ENCODE results near the gene RAB36. TPM values are rescaled to one million over a fixed set of nuclear protein-coding genes. Genes with fewer than 3 reads are reported as not detected.
A peak's percentile ranks its signal among the peaks of the same experiment; 100 is the strongest.

RAB36 gene
- polyA plus RNA-seq, 1 donor (not counting 4 experiments of a cell fraction or from before 2014, with no cell fraction given) = 1.9 TPM

DNA sequence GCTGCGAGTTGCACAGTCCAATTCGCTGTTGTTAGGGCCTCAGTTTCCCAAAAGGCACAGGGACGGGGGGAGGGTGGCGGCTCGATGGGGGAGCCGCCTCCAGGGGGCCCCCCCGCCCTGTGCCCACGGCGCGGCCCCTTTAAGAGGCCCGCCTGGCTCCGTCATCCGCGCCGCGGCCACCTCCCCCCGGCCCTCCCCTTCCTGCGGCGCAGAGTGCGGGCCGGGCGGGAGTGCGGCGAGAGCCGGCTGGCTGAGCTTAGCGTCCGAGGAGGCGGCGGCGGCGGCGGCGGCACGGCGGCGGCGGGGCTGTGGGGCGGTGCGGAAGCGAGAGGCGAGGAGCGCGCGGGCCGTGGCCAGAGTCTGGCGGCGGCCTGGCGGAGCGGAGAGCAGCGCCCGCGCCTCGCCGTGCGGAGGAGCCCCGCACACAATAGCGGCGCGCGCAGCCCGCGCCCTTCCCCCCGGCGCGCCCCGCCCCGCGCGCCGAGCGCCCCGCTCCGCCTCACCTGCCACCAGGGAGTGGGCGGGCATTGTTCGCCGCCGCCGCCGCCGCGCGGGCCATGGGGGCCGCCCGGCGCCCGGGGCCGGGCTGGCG lies 35.1 kb downstream of the RAB36 start, which contains the start of gene BCR:
Gene BCR, plus strand, starts transcription at position 209 of the 592 bp plus-strand sequence. CDS start 452 bp downstream, outside the sequence.
- Histone ChIP-seq H3K27ac (ENCODE audit: control insufficient read depth, insufficient read depth, low read length) (peak within 1 kb of the TSS; percentile 49), H2AFZ (ENCODE audit: control insufficient read depth, low read length) (peak within 1 kb of the TSS; percentile 75), H3K4me1 (ENCODE audit: control insufficient read depth, extremely low read depth, insufficient read depth, low read length) (peaks cover 38% of the 10 kb centered on the region), H3K4me3 (ENCODE audit: control insufficient read depth in 2 of 3, extremely low read depth in 1 of 3, insufficient read depth in 2 of 3, low read depth in 1 of 3, low read length in 3 of 3) (peak within 1 kb of the TSS; percentile 57 to 96 (median 77)), H3K36me3 (ENCODE audit: control insufficient read depth in 2 of 2, extremely low read depth in 1 of 2, insufficient read depth in 2 of 2, low read length in 2 of 2) (peaks cover 3 to 20% of the 10 kb centered on the region in 2 experiments), H3K4me2 (ENCODE audit: control insufficient read depth, extremely low read depth, insufficient read depth, low read depth, low read length) (peak within 1 kb of the TSS; percentile 85), H3K9me1 (ENCODE audit: control insufficient read depth, extremely low read depth, insufficient read depth, low read length) (peaks cover 9% of the 10 kb centered on the region), H3K79me2 (ENCODE audit: control insufficient read depth, insufficient read depth, low read length) (peaks cover 46% of the 10 kb centered on the region), H3K9me3 (ENCODE audit: control insufficient read depth, low read depth, low read length) (peaks cover 3% of the 10 kb centered on the region), H3K9ac (ENCODE audit: control insufficient read depth, extremely low read depth, insufficient read depth, low read length) (peak within 1 kb of the TSS; percentile 74), H4K20me1 (ENCODE audit: control insufficient read depth, extremely low read depth, insufficient read depth, low read length) (peaks cover 29% of the 10 kb centered on the region), H3K27me3 (ENCODE audit: control insufficient read depth, extremely low read depth, insufficient read depth, low read length) (no peaks in the 10 kb centered on the region)
- FAIRE-seq = no peak
- DNase-seq (ENCODE audit: low read depth, low spot score) = no peak
- TF ChIP-seq, protein P1, sequence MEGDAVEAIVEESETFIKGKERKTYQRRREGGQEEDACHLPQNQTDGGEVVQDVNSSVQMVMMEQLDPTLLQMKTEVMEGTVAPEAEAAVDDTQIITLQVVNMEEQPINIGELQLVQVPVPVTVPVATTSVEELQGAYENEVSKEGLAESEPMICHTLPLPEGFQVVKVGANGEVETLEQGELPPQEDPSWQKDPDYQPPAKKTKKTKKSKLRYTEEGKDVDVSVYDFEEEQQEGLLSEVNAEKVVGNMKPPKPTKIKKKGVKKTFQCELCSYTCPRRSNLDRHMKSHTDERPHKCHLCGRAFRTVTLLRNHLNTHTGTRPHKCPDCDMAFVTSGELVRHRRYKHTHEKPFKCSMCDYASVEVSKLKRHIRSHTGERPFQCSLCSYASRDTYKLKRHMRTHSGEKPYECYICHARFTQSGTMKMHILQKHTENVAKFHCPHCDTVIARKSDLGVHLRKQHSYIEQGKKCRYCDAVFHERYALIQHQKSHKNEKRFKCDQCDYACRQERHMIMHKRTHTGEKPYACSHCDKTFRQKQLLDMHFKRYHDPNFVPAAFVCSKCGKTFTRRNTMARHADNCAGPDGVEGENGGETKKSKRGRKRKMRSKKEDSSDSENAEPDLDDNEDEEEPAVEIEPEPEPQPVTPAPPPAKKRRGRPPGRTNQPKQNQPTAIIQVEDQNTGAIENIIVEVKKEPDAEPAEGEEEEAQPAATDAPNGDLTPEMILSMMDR (optimal IDR thresholded peaks at IDR 0.05 in 1 of 3, IDR thresholded peaks at IDR 0.05 in 1 of 3, conservative IDR thresholded peaks at IDR 0.05 in 1 of 3; ENCODE audit: extremely low read depth in 1 of 3, insufficient read depth in 2 of 3, low read length in 3 of 3) = peak in 1 of 3 experiments; percentile 10
- TF ChIP-seq EZH2 (IDR thresholded peaks at IDR 0.05; ENCODE audit: low read length) = no peak
- dilution Hi-C loops (cut with MboI; ENCODE audit: extremely low pct_ligation_motif_present, low sequenced_read_pairs) = no loop called here

DNA sequence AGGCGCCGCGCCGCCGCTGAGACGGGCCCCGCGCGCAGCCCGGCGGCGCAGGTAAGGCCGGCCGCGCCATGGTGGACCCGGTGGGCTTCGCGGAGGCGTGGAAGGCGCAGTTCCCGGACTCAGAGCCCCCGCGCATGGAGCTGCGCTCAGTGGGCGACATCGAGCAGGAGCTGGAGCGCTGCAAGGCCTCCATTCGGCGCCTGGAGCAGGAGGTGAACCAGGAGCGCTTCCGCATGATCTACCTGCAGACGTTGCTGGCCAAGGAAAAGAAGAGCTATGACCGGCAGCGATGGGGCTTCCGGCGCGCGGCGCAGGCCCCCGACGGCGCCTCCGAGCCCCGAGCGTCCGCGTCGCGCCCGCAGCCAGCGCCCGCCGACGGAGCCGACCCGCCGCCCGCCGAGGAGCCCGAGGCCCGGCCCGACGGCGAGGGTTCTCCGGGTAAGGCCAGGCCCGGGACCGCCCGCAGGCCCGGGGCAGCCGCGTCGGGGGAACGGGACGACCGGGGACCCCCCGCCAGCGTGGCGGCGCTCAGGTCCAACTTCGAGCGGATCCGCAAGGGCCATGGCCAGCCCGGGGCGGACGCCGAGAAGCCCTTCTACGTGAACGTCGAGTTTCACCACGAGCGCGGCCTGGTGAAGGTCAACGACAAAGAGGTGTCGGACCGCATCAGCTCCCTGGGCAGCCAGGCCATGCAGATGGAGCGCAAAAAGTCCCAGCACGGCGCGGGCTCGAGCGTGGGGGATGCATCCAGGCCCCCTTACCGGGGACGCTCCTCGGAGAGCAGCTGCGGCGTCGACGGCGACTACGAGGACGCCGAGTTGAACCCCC lies 35.8 kb downstream of the RAB36 start:
- peaks cover 9% of the 10 kb centered on the region for H3K9me1 ChIP-seq (ENCODE audit: control insufficient read depth, extremely low read depth, insufficient read depth, low read length)
- no peaks in the 10 kb centered on the region for H3K27me3 ChIP-seq (ENCODE audit: control insufficient read depth, extremely low read depth, insufficient read depth, low read length)
- no peaks in the 10 kb centered on the region for H3K9me3 ChIP-seq (ENCODE audit: control insufficient read depth, low read depth, low read length)
- peak overlapping the region; percentile 57 to 96 (median 77) for H3K4me3 ChIP-seq (ENCODE audit: control insufficient read depth in 2 of 3, extremely low read depth in 1 of 3, insufficient read depth in 2 of 3, low read depth in 1 of 3, low read length in 3 of 3)
- peak overlapping the region; percentile 49 for H3K27ac ChIP-seq (ENCODE audit: control insufficient read depth, insufficient read depth, low read length)
- peaks cover 3 to 20% of the 10 kb centered on the region in 2 experiments for H3K36me3 ChIP-seq (ENCODE audit: control insufficient read depth in 2 of 2, extremely low read depth in 1 of 2, insufficient read depth in 2 of 2, low read length in 2 of 2)
- H3K4me1 ChIP-seq (ENCODE audit: control insufficient read depth, extremely low read depth, insufficient read depth, low read length) = peaks cover 38% of the 10 kb centered on the region
- DNase-seq (ENCODE audit: low read depth, low spot score) (no peak), FAIRE-seq (no peak)
- H4K20me1 ChIP-seq (ENCODE audit: control insufficient read depth, extremely low read depth, insufficient read depth, low read length) = peaks cover 29% of the 10 kb centered on the region
- dilution Hi-C loops (cut with MboI; ENCODE audit: extremely low pct_ligation_motif_present, low sequenced_read_pairs) = no loop called here
- H3K4me2 ChIP-seq (ENCODE audit: control insufficient read depth, extremely low read depth, insufficient read depth, low read depth, low read length) = peak overlapping the region; percentile 85
- TF ChIP-seq, protein P1 (optimal IDR thresholded peaks at IDR 0.05 in 1 of 3, IDR thresholded peaks at IDR 0.05 in 1 of 3, conservative IDR thresholded peaks at IDR 0.05 in 1 of 3; ENCODE audit: extremely low read depth in 1 of 3, insufficient read depth in 2 of 3, low read length in 3 of 3) = no peak
- TF ChIP-seq EZH2 (IDR thresholded peaks at IDR 0.05; ENCODE audit: low read length) = no peak
- peaks cover 54% of the 10 kb centered on the region for H3K79me2 ChIP-seq (ENCODE audit: control insufficient read depth, insufficient read depth, low read length)
- peak overlapping the region; percentile 58 for H2AFZ ChIP-seq (ENCODE audit: control insufficient read depth, low read length)
- peak overlapping the region; percentile 74 for H3K9ac ChIP-seq (ENCODE audit: control insufficient read depth, extremely low read depth, insufficient read depth, low read length)

All from keratinocyte (primary cell).